Right atrium auricular region (tissue), 2 donors: ENCODE measurements around the gene TUSC2. TPM values are rescaled to one million over a fixed set of nuclear protein-coding genes. Genes with fewer than 3 reads are reported as not detected.

Source experiments
- DNase-seq: peaks from one replicate; pipeline ENCODE4 v3.0.0-alpha.2; 2019; ENCODE audit warnings: low spot score
- H3K27ac ChIP-seq, 2 donors: fragments of 200-600 bp; sonication (generic); 1 replicate in 1 of 2; 2 replicates in 1 of 2; pipeline ENCODE4 v1.5.1; 2016 to 2019
- H3K27me3 ChIP-seq, 2 donors: fragments of 200-600 bp; sonication (generic); one replicate each; pipeline versions ENCODE4 v1.5.1 to v1.6.0; 2017 to 2019
- H3K36me3 ChIP-seq: fragments of 200-600 bp; sonication (generic); one replicate; pipeline ENCODE4 v1.5.1; 2016
- H3K4me1 ChIP-seq, 2 donors: fragments of 200-600 bp; sonication (generic); one replicate each; pipeline versions ENCODE4 v1.5.1 to v1.6.0; 2017 to 2019
- H3K4me3 ChIP-seq, 2 donors: fragments of 200-600 bp; sonication (generic); 1 replicate in 1 of 2; 2 replicates in 1 of 2; pipeline ENCODE4 v1.5.1; 2017 to 2019; ENCODE audit warnings: mild to moderate bottlenecking in 1 of 2, moderate library complexity in 1 of 2
- H3K9me3 ChIP-seq, 2 donors: fragments of 200-600 bp; sonication (generic); one replicate each; pipeline ENCODE4 v1.5.1; 2019
- total RNA-seq, 2 donors: library from RNA; depleted of rRNA; stranded (reverse); fragments of >200 nt; gene quantifications; one replicate each; pipeline ENCODE4 v1.1.0, GENCODE V29; 2016
- TF ChIP-seq, protein P1 (sequence below), 2 donors: fragments of 200-600 bp; sonication (generic); IDR thresholded peaks; one replicate each; pipeline ENCODE4 v1.5.1; 2019; ENCODE audit warnings: antibody characterized with exemption in 2 of 2

TUSC2 gene
- total RNA-seq, 2 donors from 2014 or later, result 23.4 to 29.6 TPM

DNA sequence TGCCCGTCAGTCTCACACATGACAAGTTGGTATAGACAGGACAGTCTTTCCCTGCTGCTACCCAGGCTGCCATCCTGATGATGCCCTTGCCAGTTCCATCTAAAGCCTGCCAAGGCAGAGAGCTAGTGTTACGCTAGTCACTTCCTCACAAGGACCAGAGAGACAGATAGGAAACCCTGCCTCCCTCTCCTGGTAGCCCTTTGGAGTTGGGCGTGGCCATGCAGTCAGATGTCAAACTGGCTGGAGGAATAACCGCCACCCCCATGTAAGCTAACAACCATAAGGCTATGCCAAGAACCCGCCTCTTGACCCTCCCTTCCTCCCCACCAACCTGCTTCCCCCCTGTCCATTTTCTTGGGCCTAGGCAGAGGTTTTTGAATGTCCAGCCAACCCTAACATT, 28.5 kb upstream of the TUSC2 start:
- Histone ChIP-seq H3K36me3 (peaks cover 32% of the 10 kb centered on the region), H3K4me1 (peaks cover 0 to 67% of the 10 kb centered on the region in 2 donors)

DNA sequence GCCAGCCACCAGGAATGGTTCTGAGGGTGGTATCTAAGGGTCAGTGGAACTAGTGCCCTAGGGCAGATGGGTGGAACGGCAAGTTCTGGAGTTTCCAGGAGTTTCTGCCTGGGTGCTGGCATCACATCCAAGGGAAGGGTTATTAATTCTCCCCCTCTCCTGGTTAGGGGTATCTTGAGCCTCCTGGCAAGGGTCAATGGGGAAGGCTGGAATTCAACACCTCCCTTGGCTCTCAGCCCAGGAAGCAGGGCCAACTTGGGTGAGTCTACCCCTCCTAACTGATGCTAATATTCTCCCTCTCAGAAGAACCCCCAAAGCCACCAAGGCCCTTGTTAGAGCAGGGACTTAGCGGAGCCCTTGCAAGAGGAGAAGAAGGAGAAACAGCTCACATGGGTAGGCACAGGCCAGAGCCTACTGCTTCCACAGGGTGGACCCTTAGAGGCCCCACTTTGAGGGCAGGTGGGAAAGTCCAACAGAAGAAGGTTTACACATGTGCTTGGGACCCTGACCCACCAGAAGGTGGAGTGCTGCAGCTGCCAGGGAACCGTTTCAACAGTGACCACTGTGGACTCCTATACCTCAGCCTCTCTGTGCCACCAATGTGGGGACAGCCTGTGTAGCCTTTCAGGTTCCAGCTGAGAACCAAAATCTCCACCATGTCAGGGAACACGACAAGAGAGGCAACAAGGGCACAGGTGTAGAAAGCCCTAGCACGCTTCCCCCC, 28.0 kb upstream of the TUSC2 start:
- DNase-seq, result no peak
- no peaks in the 10 kb centered on the region for H3K27me3 ChIP-seq
- no peaks in the 10 kb centered on the region for H3K9me3 ChIP-seq
- peak overlapping the region; percentile 52 to 90 for H3K27ac ChIP-seq
- peak overlapping the region; percentile 13 to 90 for H3K4me3 ChIP-seq
- peaks cover 0 to 73% of the 10 kb centered on the region in 2 donors for H3K4me1 ChIP-seq
- TF ChIP-seq, protein P1, sequence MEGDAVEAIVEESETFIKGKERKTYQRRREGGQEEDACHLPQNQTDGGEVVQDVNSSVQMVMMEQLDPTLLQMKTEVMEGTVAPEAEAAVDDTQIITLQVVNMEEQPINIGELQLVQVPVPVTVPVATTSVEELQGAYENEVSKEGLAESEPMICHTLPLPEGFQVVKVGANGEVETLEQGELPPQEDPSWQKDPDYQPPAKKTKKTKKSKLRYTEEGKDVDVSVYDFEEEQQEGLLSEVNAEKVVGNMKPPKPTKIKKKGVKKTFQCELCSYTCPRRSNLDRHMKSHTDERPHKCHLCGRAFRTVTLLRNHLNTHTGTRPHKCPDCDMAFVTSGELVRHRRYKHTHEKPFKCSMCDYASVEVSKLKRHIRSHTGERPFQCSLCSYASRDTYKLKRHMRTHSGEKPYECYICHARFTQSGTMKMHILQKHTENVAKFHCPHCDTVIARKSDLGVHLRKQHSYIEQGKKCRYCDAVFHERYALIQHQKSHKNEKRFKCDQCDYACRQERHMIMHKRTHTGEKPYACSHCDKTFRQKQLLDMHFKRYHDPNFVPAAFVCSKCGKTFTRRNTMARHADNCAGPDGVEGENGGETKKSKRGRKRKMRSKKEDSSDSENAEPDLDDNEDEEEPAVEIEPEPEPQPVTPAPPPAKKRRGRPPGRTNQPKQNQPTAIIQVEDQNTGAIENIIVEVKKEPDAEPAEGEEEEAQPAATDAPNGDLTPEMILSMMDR (IDR thresholded peaks at IDR 0.05), result no peak
- H3K36me3 ChIP-seq, result peaks cover 32% of the 10 kb centered on the region

More for the DNA sequence above, 28.5 kb upstream of the TUSC2 start:
- DNase-seq, result no peak
- TF ChIP-seq, protein P1 (IDR thresholded peaks at IDR 0.05), result no peak
- H3K27ac ChIP-seq, result peak overlapping the region; percentile 52 to 90
- no peaks in the 10 kb centered on the region for H3K9me3 ChIP-seq
- H3K4me3 ChIP-seq, result peak overlapping the region; percentile 13 to 90
- H3K27me3 ChIP-seq, result no peaks in the 10 kb centered on the region

DNA sequence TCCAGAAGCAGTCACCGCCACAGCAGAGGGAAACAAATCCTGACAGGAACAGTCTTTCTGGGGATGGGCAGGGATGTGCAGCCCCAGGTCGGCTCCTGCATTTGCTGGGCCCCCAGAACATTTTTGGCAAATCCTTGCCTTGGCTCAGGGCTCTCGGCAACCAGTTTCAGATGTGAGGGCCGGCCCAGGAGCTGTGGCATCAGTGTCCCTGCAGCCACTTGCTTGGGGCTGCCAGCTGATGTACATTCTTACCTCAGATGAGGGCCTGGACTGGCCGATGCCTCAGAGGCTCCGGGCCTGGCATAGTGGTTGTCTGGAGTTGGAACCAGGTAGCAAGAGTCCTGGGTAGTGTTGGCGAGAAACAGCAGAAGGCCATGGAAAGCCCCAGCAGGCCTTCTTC, 26.8 kb upstream of the TUSC2 start:
- DNase-seq, result no peak
- no peaks in the 10 kb centered on the region for H3K27me3 ChIP-seq
- H3K4me1 ChIP-seq, result peaks cover 0 to 79% of the 10 kb centered on the region in 2 donors
- H3K36me3 ChIP-seq, result peaks cover 32% of the 10 kb centered on the region
- H3K9me3 ChIP-seq, result no peaks in the 10 kb centered on the region
- H3K4me3 ChIP-seq, result no peak overlapping the region
- H3K27ac ChIP-seq, result peak overlapping the region in 1 of 2 donors; percentile 52
- TF ChIP-seq, protein P1 (IDR thresholded peaks at IDR 0.05), result no peak

DNA sequence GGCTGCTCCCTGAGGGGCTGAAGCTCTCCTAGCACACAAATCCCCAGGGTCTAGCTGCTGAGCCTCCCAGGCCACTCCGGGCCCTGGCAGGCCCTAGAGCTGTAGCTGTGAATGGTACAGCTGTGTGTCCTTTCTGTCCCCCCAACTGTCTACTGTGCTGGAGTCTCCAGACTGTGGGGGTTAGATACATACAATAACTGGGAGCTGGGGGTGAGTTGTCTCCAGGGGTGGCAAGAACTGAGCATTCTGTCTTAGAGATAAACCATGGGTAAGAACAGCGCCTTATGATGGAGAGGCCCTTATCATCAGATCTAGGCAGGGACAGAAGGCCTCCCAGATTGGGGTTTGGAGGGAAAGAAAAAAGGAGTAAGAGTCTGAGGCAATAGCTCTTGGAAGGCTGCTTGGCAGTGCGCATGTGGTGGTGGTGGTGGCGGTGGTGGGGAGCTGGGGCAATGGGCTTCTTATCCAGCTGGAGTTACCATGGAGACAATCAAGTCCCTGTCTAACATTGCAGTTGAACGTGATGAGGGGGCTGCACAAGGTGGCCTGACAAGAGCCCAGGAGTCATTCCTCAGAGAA, 26.3 kb upstream of the TUSC2 start:
- H3K4me3 ChIP-seq, result no peak overlapping the region
- DNase-seq, result no peak
- peaks cover 32% of the 10 kb centered on the region for H3K36me3 ChIP-seq
- H3K9me3 ChIP-seq, result no peaks in the 10 kb centered on the region
- H3K27ac ChIP-seq, result no peak overlapping the region
- TF ChIP-seq, protein P1 (IDR thresholded peaks at IDR 0.05), result no peak
- H3K27me3 ChIP-seq, result no peaks in the 10 kb centered on the region
- H3K4me1 ChIP-seq, result peaks cover 0 to 81% of the 10 kb centered on the region in 2 donors

DNA sequence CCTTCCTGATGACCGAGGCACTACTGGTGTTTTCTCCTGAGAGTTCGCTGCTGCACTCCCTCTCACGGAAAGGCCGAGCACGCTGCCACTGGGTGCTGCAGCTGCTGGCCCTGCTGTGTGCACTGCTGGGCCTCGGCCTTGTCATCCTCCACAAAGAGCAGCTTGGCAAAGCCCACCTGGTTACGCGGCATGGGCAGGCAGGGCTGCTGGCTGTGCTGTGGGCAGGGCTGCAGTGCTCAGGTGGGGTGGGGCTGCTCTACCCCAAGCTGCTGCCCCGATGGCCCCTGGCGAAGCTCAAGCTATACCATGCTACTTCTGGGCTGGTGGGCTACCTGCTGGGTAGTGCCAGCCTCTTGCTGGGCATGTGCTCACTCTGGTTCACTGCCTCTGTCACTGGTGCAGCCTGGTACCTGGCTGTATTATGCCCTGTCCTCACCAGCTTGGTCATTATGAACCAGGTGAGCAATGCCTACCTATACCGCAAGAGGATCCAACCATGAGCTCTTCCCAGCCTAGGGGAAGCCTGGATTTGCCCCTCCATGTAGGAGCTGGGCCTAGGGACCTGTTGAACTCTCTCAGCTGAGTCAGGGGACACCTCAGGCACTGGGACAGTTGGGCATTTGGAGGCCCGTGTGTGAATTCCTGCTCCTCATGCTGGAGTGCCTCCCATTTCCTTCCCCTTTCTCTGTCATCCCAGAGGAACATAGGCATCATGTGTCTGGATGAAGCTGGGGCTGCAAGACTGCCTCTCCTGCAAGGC, 25.4 kb upstream of the TUSC2 start:
- Histone ChIP-seq H3K27ac (no peak overlapping the region), H3K4me1 (peaks cover 0 to 79% of the 10 kb centered on the region in 2 donors), H3K27me3 (no peaks in the 10 kb centered on the region), H3K36me3 (peaks cover 39% of the 10 kb centered on the region), H3K9me3 (no peaks in the 10 kb centered on the region), H3K4me3 (no peak overlapping the region)
- TF ChIP-seq, protein P1 (IDR thresholded peaks at IDR 0.05), result no peak
- no peak for DNase-seq
